Omental fat pad (tissue), 4 donors: ENCODE measurements around the gene QSER1. TPM values are rescaled to one million over a fixed set of nuclear protein-coding genes. Genes with fewer than 3 reads are reported as not detected.

Source experiments
- ATAC-seq: fragments of 150-250 bp; one replicate; pipeline ENCODE4 v1.9.1; 2016; ENCODE audit warnings: mild to moderate bottlenecking, moderate library complexity; ENCODE audit not compliant: low FRiP score
- DNase-seq: peaks from one replicate; pipeline ENCODE4 v3.0.0-alpha.2; 2019; ENCODE audit warnings: low spot score
- total RNA-seq, 4 donors: library from RNA; depleted of rRNA; stranded (reverse); fragments of >200 nt; gene quantifications; one replicate each; pipeline ENCODE4 v1.1.0, GENCODE V29; 2016
- TF ChIP-seq, protein P1 (sequence below), 3 donors: fragments of 450-650 bp; IDR thresholded peaks; one replicate each; pipeline ENCODE4 v1.5.1; 2016 to 2017; ENCODE audit warnings: antibody characterized with exemption in 3 of 3, mild to moderate bottlenecking in 3 of 3, moderate library complexity in 2 of 3

The QSER1 gene
- total RNA-seq, 4 donors from 2014 or later: 22.6 to 34.2 (median 25.9) TPM

DNA sequence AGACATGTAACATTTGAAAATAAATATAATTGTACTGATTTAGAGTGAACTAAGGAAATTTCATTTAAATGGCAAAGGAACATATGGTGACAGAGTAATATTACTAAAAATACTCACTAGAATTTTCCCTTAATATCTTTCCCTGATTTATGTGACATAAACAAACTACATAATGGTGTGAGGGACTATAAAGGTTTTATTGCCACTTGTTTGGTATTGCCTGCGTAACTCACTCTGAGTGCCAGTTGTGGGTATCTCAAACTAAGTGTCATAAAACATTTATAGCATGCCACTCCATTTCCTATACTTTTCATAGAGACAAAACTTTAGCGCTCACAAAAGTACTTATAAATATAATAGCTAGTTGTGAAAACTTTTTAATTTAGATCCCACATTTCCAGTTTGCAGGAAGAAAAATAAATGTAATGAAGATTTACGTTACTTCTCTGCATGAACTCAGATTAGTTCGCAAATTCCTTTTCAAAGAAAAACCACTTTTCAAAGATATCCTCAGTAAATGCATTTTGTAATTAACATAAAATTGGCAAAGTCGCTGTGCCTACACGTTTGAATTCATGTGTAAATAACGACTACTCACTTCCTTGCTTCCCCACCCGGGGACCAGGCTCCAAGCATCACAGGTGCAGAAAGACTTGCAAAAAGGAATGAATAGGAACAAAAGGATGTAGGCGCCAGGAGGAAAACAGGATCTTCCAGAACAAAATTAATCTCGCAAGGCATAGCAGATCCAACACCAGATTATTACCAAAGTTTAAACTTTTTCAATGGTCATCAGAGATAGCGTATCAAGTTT, 1.6 kb upstream of the QSER1 start:
- ATAC-seq: no peak
- no peak for DNase-seq
- TF ChIP-seq, protein P1, sequence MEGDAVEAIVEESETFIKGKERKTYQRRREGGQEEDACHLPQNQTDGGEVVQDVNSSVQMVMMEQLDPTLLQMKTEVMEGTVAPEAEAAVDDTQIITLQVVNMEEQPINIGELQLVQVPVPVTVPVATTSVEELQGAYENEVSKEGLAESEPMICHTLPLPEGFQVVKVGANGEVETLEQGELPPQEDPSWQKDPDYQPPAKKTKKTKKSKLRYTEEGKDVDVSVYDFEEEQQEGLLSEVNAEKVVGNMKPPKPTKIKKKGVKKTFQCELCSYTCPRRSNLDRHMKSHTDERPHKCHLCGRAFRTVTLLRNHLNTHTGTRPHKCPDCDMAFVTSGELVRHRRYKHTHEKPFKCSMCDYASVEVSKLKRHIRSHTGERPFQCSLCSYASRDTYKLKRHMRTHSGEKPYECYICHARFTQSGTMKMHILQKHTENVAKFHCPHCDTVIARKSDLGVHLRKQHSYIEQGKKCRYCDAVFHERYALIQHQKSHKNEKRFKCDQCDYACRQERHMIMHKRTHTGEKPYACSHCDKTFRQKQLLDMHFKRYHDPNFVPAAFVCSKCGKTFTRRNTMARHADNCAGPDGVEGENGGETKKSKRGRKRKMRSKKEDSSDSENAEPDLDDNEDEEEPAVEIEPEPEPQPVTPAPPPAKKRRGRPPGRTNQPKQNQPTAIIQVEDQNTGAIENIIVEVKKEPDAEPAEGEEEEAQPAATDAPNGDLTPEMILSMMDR (IDR thresholded peaks at IDR 0.05): no peak

- ATAC-seq: no peak
- DNase-seq: no peak
- TF ChIP-seq, protein P1 (IDR thresholded peaks at IDR 0.05): no peak
Observed at GRCh38 chr11:32891657-32892354, 805 bp upstream of the QSER1 start.

DNA sequence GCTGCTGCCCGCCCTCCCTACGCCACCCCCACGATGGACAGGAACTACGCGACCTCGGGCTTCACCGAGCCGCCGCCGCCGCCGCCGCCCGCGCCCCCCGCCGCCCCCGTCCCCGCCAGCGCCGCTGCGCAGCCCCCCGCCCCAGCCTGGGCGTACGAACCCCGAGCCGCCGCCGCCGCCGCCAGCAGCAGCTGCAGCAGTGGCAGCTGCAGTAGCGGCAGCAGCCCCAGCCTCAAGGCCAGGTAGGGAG, 407 bp downstream of the QSER1 start:
- ATAC-seq (no peak), DNase-seq (no peak)
- TF ChIP-seq, protein P1 (IDR thresholded peaks at IDR 0.05): no peak

GRCh38 chr11:32893343-32894148, 935 bp downstream of the QSER1 start:
- peak; percentile 71 for ATAC-seq
- TF ChIP-seq, protein P1 (IDR thresholded peaks at IDR 0.05): no peak

DNA sequence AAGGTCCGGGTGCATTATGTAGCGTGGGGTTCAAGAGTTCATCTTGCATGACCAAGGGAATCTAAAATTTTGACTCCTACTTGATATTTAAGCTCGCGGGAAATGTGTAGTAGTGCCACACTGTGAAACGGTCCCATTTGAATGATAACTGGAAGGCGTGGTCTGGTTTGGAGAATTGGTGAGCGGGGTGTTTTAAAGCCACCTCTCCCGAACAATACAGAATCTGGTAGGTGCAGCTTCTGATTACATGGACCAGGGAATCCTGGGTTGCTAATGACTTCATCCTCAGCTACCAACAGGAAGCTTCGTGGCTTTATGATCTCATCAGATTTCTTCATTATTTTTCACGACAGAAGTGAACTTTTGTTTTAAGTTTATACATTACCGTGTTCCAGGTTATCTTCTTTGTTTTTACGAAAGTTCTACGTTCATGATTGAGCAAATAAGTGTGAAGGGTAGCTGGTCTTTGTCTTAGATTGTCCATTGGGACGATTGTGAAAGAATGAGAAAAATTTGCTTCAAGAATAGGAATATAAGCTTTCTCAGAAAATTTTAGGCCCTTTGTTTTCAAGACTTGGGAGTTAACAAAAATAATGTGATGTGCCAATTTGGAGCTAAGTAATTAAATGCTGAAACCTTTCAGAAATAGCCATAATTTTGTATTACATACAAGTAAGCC, 1.7 kb downstream of the QSER1 start:
- no peak for DNase-seq
- TF ChIP-seq, protein P1 (IDR thresholded peaks at IDR 0.05): no peak
- peak; percentile 54 for ATAC-seq

More at GRCh38 chr11:32893343-32894148, 935 bp downstream of the QSER1 start:
- no peak for DNase-seq

- DNase-seq (no peak), ATAC-seq (no peak)
- TF ChIP-seq, protein P1 (IDR thresholded peaks at IDR 0.05): no peak
Observed at GRCh38 chr11:32894921-32895320, 2.3 kb downstream of the QSER1 start.
